SK-N-SH (cell line): ENCODE measurements around the gene UBE2S. TPM values are rescaled to one million over a fixed set of nuclear protein-coding genes. Genes with fewer than 3 reads are reported as not detected.

Experiments
- CTCF ChIA-PET: fragments of 300-600, 350-600 bp; formaldehyde crosslinking; extraction: SDS; loops from one replicate; lab custom pipeline; 2021; lab: Yijun Ruan, JAX
- POLR2A ChIA-PET: fragments of 350-600 bp; sonication (Branson Sonifier 250); formaldehyde crosslinking; extraction: SDS; loops from one replicate; lab custom pipeline; 2020; ENCODE audit warnings: antibody characterized with exemption, inconsistent platforms; lab: Yijun Ruan, JAX
- DNase-seq: peaks from one replicate; pipeline ENCODE4 v3.0.0; 2012
- H2AFZ ChIP-seq: fragments of 200-600 bp; sonication (generic); 2 replicates; pipeline ENCODE4 v1.8.1; 2016; ENCODE audit warnings: antibody characterized with exemption, mild to moderate bottlenecking, low read depth
- H3F3A ChIP-seq: fragments of 200-600 bp; sonication (generic); replicated peaks from 2 replicates; pipeline ENCODE3; 2016; ENCODE audit warnings: antibody characterized with exemption, mild to moderate bottlenecking; ENCODE audit not compliant: insufficient read depth
- H3K27ac ChIP-seq, 2 experiments: fragments of 200-500 bp in 1 of 2; fragments of 200-600 bp in 1 of 2; sonication (Bioruptor generic) in 1 of 2; sonication (generic), shearing (Covaris generic) in 1 of 2; 2 replicates each; pipeline versions ENCODE4 v1.5.1 to v1.6.1; 2014 to 2016; ENCODE audit warnings: low read depth in 2 of 2, inconsistent platforms in 1 of 2, low read length in 1 of 2, mild to moderate bottlenecking in 1 of 2, mixed read lengths in 1 of 2
- H3K27me3 ChIP-seq: fragments of 200-600 bp; sonication (generic), shearing (Covaris generic); 2 replicates; pipeline ENCODE4 v1.6.1; 2016; ENCODE audit warnings: mixed run types; ENCODE audit not compliant: insufficient read depth
- H3K36me3 ChIP-seq, 2 experiments: fragments of 200-500 bp in 1 of 2; fragments of 200-600 bp in 1 of 2; sonication (Bioruptor generic) in 1 of 2; sonication (generic) in 1 of 2; replicated peaks in 1 of 2; 2 replicates each; pipeline versions ENCODE3 to v1.5.1; 2014 to 2016; ENCODE audit warnings: low read length in 1 of 2, mild to moderate bottlenecking in 1 of 2; ENCODE audit not compliant: insufficient read depth in 2 of 2, control insufficient read depth in 1 of 2
- H3K4me1 ChIP-seq, 2 experiments: fragments of 200-500 bp in 1 of 2; fragments of 200-600 bp in 1 of 2; sonication (Bioruptor generic) in 1 of 2; sonication (generic), shearing (Covaris generic) in 1 of 2; 2 replicates each; pipeline versions ENCODE4 v1.5.1 to v1.6.1; 2014 to 2016; ENCODE audit warnings: low read depth in 1 of 2, low read length in 1 of 2, mixed run types in 1 of 2; ENCODE audit not compliant: insufficient read depth in 2 of 2, control insufficient read depth in 1 of 2
- H3K4me2 ChIP-seq: fragments of 200-600 bp; sonication (generic), shearing (Covaris generic); 2 replicates; pipeline ENCODE4 v1.6.1; 2017; ENCODE audit warnings: mixed run types
- H3K4me3 ChIP-seq, 2 experiments: fragments of 200-500 bp in 1 of 2; fragments of 200-600 bp in 1 of 2; sonication (Bioruptor generic) in 1 of 2; sonication (generic), shearing (Covaris generic) in 1 of 2; 2 replicates each; pipeline versions ENCODE4 v1.5.1 to v1.8.1; 2014 to 2016; ENCODE audit warnings: low read depth in 2 of 2, inconsistent platforms in 1 of 2, low read length in 1 of 2, mild to moderate bottlenecking in 1 of 2, mixed read lengths in 1 of 2, moderate library complexity in 1 of 2
- H3K79me2 ChIP-seq: fragments of 200-600 bp; sonication (generic); 2 replicates; pipeline ENCODE4 v1.8.1; 2017; ENCODE audit warnings: mild to moderate bottlenecking; ENCODE audit not compliant: insufficient read depth
- H3K9ac ChIP-seq: fragments of 200-600 bp; sonication (generic); 2 replicates; pipeline ENCODE4 v1.6.1; 2017; ENCODE audit warnings: mixed run types
- H3K9me2 ChIP-seq: fragments of 200-600 bp; sonication (generic); 2 replicates; pipeline ENCODE4 v1.6.1; 2017; ENCODE audit warnings: mixed run types
- H3K9me3 ChIP-seq: fragments of 200-600 bp; sonication (generic); 2 replicates; pipeline ENCODE4 v1.6.1; 2017; ENCODE audit warnings: mixed run types, mild to moderate bottlenecking, moderate library complexity
- H4K20me1 ChIP-seq: fragments of 200-600 bp; sonication (generic); 2 replicates; pipeline ENCODE4 v1.6.1; 2017; ENCODE audit warnings: mild to moderate bottlenecking, mixed run types; ENCODE audit not compliant: insufficient read depth
- CHD2 ChIP-seq: fragments of 150-350 bp; IDR thresholded peaks from 2 replicates; pipeline ENCODE4 v1.6.1; 2018; ENCODE audit warnings: low read length; ENCODE audit not compliant: partially characterized antibody
- ELF1 ChIP-seq: IDR thresholded peaks from 2 replicates; pipeline ENCODE4 v1.4.0; 2012
- EP300 ChIP-seq, 2 experiments: IDR thresholded peaks; 2 replicates each; pipeline versions ENCODE4 v1.4.0 to v1.6.1; 2012; ENCODE audit warnings: borderline replicate concordance in 1 of 2, low read depth in 1 of 2, low read length in 1 of 2
- EZH2phosphoT487 ChIP-seq: fragments of 200-600 bp; sonication (generic); IDR thresholded peaks from 2 replicates; pipeline ENCODE4 v1.6.1; 2017; ENCODE audit warnings: low read depth, mixed run types, mild to moderate bottlenecking, antibody characterized with exemption, moderate library complexity, borderline replicate concordance
- FOSL2 ChIP-seq: IDR thresholded peaks from 2 replicates; pipeline ENCODE4 v1.4.0; 2012; ENCODE audit warnings: low read depth, mild to moderate bottlenecking, moderate library complexity, borderline replicate concordance
- FOXM1 ChIP-seq: IDR thresholded peaks from 2 replicates; pipeline ENCODE4 v1.4.0; 2012; ENCODE audit warnings: low read depth, mild to moderate bottlenecking
- GABPA ChIP-seq: IDR thresholded peaks from 2 replicates; pipeline ENCODE4 v1.4.0; 2012; ENCODE audit warnings: low read depth, mild to moderate bottlenecking
- JUND ChIP-seq: IDR thresholded peaks from 2 replicates; pipeline ENCODE4 v1.4.0; 2012
- NFIC ChIP-seq: IDR thresholded peaks from 2 replicates; pipeline ENCODE4 v1.4.0; 2012; ENCODE audit warnings: borderline replicate concordance
- NRF1 ChIP-seq: IDR thresholded peaks from 2 replicates; pipeline ENCODE4 v1.6.1; 2012; ENCODE audit warnings: low read depth, mild to moderate bottlenecking, low read length
- RCOR1 ChIP-seq: fragments of 150-350 bp; IDR thresholded peaks from 2 replicates; pipeline ENCODE4 v1.6.1; 2017; ENCODE audit warnings: antibody characterized with exemption, low read length
- REST ChIP-seq: IDR thresholded peaks from 2 replicates; pipeline ENCODE4 v1.6.1; 2012; ENCODE audit warnings: mild to moderate bottlenecking, low read depth, low read length, moderate library complexity
- RFX5 ChIP-seq: IDR thresholded peaks from 2 replicates; pipeline ENCODE4 v1.6.1; 2012; ENCODE audit warnings: mild to moderate bottlenecking, improper control_type of control experiment, low read length
- SIN3A ChIP-seq: IDR thresholded peaks from 2 replicates; pipeline ENCODE4 v1.6.1; 2012; ENCODE audit warnings: low read depth, mild to moderate bottlenecking, low read length, moderate library complexity, borderline replicate concordance
- TCF12 ChIP-seq: IDR thresholded peaks from 2 replicates; pipeline ENCODE4 v1.4.0; 2012
- TEAD4 ChIP-seq: IDR thresholded peaks from 2 replicates; pipeline ENCODE4 v1.4.0; 2012; ENCODE audit warnings: mild to moderate bottlenecking, borderline replicate concordance; ENCODE audit not compliant: insufficient read depth
- USF1 ChIP-seq: IDR thresholded peaks from 2 replicates; pipeline ENCODE4 v1.4.0; 2012; ENCODE audit warnings: low read depth, borderline replicate concordance
- YY1 ChIP-seq: IDR thresholded peaks from 2 replicates; pipeline ENCODE4 v1.4.0; 2012; ENCODE audit warnings: low read depth, mild to moderate bottlenecking
- WGBS: methylation state at CpG from one replicate; pipeline ENCODE4 v1.1.6; 2017; ENCODE audit warnings: low lambda C conversion rate; 5-methylcytosine and 5-hydroxymethylcytosine counted together
- polyA plus RNA-seq, 3 experiments: library from polyadenylated mRNA; depleted of rRNA; stranded (reverse); fragments of >200 nt; gene quantifications; 2 replicates each; pipeline ENCODE4 v1.2.3, GENCODE V29; 2012
- TF ChIP-seq, protein P1 (sequence below): IDR thresholded peaks from 2 replicates; pipeline ENCODE4; 2012
- TF ChIP-seq, protein P2 (sequence below): IDR thresholded peaks from 2 replicates; pipeline ENCODE4 v1.4.0; 2012; ENCODE audit warnings: low read depth

Gene UBE2S
- polyA plus RNA-seq, 1 of the 3 experiments (the other 2 are of a cell fraction), result 133 TPM

GRCh38 chr19:55392820-55393761 is 14.5 kb downstream of the UBE2S start:
- no peak overlapping the region for H2AFZ ChIP-seq
- peaks cover 42% of the 10 kb centered on the region for H3F3A ChIP-seq
- H3K79me2 ChIP-seq, result peaks cover 24% of the 10 kb centered on the region
- POLR2A ChIA-PET, result interaction anchor here (0.7 to 4.5 kb wide), 2 partner anchors 9 to 14 kb away, joined by 4 to 33 read pairs; partner anchors contain the start of gene UBE2S
- H3K4me2 ChIP-seq, result no peak overlapping the region
- DNase-seq, result peak; percentile 42
- H3K4me3 ChIP-seq, result no peak overlapping the region
- H3K36me3 ChIP-seq, result peaks cover 24 to 30% of the 10 kb centered on the region in 2 experiments
- no peak overlapping the region for H3K27ac ChIP-seq
- no peaks in the 10 kb centered on the region for H3K27me3 ChIP-seq
- no peaks in the 10 kb centered on the region for H3K9me2 ChIP-seq
- H3K9ac ChIP-seq, result no peak overlapping the region
- no peaks in the 10 kb centered on the region for H3K9me3 ChIP-seq
- TF ChIP-seq, protein P1, sequence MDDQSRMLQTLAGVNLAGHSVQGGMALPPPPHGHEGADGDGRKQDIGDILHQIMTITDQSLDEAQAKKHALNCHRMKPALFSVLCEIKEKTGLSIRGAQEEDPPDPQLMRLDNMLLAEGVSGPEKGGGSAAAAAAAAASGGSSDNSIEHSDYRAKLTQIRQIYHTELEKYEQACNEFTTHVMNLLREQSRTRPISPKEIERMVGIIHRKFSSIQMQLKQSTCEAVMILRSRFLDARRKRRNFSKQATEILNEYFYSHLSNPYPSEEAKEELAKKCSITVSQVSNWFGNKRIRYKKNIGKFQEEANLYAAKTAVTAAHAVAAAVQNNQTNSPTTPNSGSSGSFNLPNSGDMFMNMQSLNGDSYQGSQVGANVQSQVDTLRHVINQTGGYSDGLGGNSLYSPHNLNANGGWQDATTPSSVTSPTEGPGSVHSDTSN, result no peak
- TF ChIP-seq CHD2 (no peak), NRF1 (no peak), SIN3A (no peak), TEAD4 (no peak), TCF12 (no peak), NFIC (no peak), YY1 (no peak), RFX5 (no peak), EZH2phosphoT487 (no peak), EP300 (IDR thresholded peaks at IDR 0.05; ENCODE audit: borderline replicate concordance in 1 of 2, low read depth in 1 of 2, low read length in 1 of 2) (no peak), GABPA (no peak), ELF1 (no peak), FOSL2 (no peak), FOXM1 (no peak), JUND (no peak), RCOR1 (no peak), USF1 (no peak), REST (no peak)
- TF ChIP-seq, protein P2, sequence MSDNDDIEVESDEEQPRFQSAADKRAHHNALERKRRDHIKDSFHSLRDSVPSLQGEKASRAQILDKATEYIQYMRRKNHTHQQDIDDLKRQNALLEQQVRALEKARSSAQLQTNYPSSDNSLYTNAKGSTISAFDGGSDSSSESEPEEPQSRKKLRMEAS, result no peak
- peaks cover 44% of the 10 kb centered on the region for H4K20me1 ChIP-seq
- CTCF ChIA-PET, result interaction anchor here (0.5 to 2.5 kb wide), 3 partner anchors 9 to 252 kb away, joined by 3 to 12 read pairs (median 3); no protein-coding TSS in a partner anchor
- 85% methylated on average over 18 of the region's 18 CpGs for WGBS
- peaks cover 14 to 28% of the 10 kb centered on the region in 2 experiments; a peak in 3 of 4 replicates for H3K4me1 ChIP-seq
